Astrocyte of the cerebellum (primary cell): ENCODE results near the gene PHF8.

ENCODE experiments used
- DNase-seq: peaks from one replicate; pipeline ENCODE4 v3.0.0-alpha.2; 2011; ENCODE audit warnings: low read depth
- H3K4me3 ChIP-seq: 2 replicates; pipeline ENCODE4 v1.5.1; 2011; ENCODE audit warnings: mild to moderate bottlenecking, low read depth, low read length, moderate library complexity
- in situ Hi-C: cut with HindIII; loops from 2 replicates; pipeline ENCODE4 v1.10.0; 2017; ENCODE audit warnings: low sequenced_read_pairs
- TF ChIP-seq, protein P1 (sequence below): IDR thresholded peaks from 2 replicates; pipeline ENCODE4 v1.5.1; 2012; ENCODE audit warnings: low read length, low read depth, moderate library complexity, mild to moderate bottlenecking; ENCODE audit errors: missing control alignments

Gene PHF8

GRCh38 chrX:54042609-54043021 is 1.7 kb downstream of the PHF8 start:
- peak overlapping the region; percentile 64 for H3K4me3 ChIP-seq
- TF ChIP-seq, protein P1, sequence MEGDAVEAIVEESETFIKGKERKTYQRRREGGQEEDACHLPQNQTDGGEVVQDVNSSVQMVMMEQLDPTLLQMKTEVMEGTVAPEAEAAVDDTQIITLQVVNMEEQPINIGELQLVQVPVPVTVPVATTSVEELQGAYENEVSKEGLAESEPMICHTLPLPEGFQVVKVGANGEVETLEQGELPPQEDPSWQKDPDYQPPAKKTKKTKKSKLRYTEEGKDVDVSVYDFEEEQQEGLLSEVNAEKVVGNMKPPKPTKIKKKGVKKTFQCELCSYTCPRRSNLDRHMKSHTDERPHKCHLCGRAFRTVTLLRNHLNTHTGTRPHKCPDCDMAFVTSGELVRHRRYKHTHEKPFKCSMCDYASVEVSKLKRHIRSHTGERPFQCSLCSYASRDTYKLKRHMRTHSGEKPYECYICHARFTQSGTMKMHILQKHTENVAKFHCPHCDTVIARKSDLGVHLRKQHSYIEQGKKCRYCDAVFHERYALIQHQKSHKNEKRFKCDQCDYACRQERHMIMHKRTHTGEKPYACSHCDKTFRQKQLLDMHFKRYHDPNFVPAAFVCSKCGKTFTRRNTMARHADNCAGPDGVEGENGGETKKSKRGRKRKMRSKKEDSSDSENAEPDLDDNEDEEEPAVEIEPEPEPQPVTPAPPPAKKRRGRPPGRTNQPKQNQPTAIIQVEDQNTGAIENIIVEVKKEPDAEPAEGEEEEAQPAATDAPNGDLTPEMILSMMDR, result peak; percentile 38
- in situ Hi-C loops, result no loop called here
- DNase-seq, result peak; percentile 18

DNA sequence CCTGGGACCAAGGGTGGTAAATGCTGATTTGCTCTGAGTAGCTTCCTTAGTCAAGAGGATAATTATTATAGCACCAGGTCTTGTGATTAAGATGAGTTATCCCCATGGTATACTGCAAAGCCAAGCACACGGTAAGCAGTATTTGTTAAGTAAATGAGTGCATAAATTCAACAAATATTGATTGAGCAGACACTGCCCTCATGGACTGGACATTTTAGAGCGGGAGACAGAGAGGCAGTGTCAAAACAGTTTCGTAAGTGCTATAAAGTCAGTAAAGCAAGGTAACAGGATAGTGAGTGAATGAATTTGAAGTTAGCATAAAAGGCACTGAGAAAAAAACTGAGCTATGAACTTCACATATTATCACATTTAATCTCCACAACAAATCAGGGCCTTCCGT is 13.9 kb downstream of the PHF8 start:
- H3K4me3 ChIP-seq, result no peak overlapping the region
- no peak for DNase-seq
- in situ Hi-C loops, result no loop called here
- TF ChIP-seq, protein P1, result no peak

DNA sequence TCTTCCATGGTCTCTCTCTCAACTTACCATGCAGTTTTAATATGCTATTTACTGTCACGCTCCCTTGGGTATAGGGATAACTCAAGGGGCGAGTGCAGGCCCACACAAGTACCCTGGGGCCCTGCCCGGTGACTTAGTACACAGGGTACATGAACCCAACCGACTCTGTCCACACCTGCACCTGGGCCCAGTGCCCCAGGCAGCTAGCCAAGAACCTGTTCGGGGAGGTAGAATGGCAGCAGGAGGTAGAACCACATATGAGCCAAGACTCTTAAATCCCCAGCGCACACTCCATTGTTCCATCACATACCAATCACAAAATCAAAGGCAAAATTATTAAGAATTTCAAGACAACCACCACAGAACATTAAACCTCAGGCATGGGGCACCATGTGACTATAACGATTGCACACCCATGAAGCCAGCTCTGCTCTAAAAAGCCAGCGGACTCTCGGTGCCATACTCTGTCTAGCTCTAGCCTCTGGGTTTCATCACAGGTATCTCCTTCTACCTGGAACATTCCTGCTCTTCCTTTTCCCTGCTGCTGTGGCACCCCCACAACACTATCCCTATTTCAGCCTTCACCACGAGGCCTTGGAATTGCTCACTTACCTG is 14.6 kb downstream of the PHF8 start:
- no peak for DNase-seq
- in situ Hi-C loops, result no loop called here
- TF ChIP-seq, protein P1, result no peak
- H3K4me3 ChIP-seq, result no peak overlapping the region

DNA sequence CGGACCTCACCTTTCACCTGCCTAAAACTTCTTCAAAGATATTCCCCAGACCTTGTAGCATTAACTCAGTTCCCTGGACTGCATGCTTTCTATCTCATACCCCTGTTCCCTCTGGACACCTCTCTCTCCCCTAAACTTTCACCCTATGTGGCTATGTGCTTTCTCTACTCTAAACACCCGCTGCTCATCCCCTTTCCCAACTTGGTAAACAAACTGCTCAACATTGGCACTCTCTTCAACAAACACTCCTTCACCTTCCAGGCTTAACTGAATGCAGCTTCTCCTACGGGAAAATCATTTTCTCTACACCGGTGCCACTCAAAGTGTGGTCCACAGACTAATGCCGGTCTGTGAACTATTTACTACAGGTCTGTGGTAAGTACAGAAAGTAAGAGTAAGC is 19.9 kb downstream of the PHF8 start:
- no peak overlapping the region for H3K4me3 ChIP-seq
- TF ChIP-seq, protein P1, result no peak
- no peak for DNase-seq
- in situ Hi-C loops, result no loop called here

- DNase-seq, result no peak
- no peak overlapping the region for H3K4me3 ChIP-seq
- in situ Hi-C loops, result no loop called here
- TF ChIP-seq, protein P1, result no peak
Measured at GRCh38 chrX:54012830-54013500, 31.3 kb downstream of the PHF8 start.

DNA sequence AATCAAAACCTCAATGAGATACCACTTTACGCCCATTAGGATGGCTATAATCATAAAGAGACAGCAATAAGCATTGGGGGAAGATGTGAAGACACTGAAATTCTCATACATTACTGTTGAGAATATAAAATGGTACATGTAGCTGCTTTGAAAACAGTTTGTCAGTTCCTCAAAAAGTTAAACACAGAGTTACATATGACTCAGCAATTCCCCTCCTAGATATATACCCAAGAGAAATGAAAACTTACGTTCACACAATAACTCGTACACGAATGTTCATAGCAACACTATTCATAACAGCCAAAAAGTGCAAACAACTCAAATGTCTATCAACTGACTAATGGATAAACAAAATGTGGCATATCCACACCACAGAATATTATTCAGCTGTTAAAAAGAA is 36.6 kb downstream of the PHF8 start:
- no peak for DNase-seq
- H3K4me3 ChIP-seq, result no peak overlapping the region
- TF ChIP-seq, protein P1, result no peak
- in situ Hi-C loops, result no loop called here
